Activated naive CD4-positive, alpha-beta T cell treated with anti-CD3 and anti-CD28 coated beads for 36 hours (primary cell): ENCODE measurements around the gene KRTAP4-9. TPM values are rescaled to one million over a fixed set of nuclear protein-coding genes. Genes with fewer than 3 reads are reported as not detected.
"Not testable (repeated sequence)": the region's sequence is repeated elsewhere in the genome, so short reads cannot be mapped to it uniquely, and the experiment has no call there.

Source experiments
- CTCF ChIA-PET: fragments of 350-600 bp; sonication (Branson Sonifier 250); formaldehyde crosslinking; loops from one replicate; lab custom pipeline; 2021; ENCODE audit warnings: antibody characterized with exemption; lab: Charles Lee
- DNase-seq: peaks from one replicate; pipeline ENCODE4 v3.0.0-alpha.2; 2020
- H3K27ac Mint-ChIP-seq: one replicate; pipeline ENCODE4 v1.8.0; 2021; ENCODE audit warnings: mild to moderate bottlenecking, mixed read lengths
- H3K27me3 Mint-ChIP-seq: one replicate; pipeline ENCODE4 v1.8.0; 2021; ENCODE audit warnings: low read depth, mixed read lengths
- H3K36me3 Mint-ChIP-seq: one replicate; pipeline ENCODE4 v1.8.0; 2021; ENCODE audit warnings: low read depth, mixed read lengths
- H3K4me1 Mint-ChIP-seq: one replicate; pipeline ENCODE4 v1.8.0; 2021; ENCODE audit warnings: low read depth, mixed read lengths
- H3K4me3 Mint-ChIP-seq: one replicate; pipeline ENCODE4 v1.8.0; 2021; ENCODE audit warnings: mild to moderate bottlenecking, moderate library complexity, mixed read lengths
- H3K9me3 Mint-ChIP-seq: one replicate; pipeline ENCODE4 v1.8.0; 2021; ENCODE audit warnings: mixed read lengths
- intact Hi-C: fragments of 100-400 bp; cut with micrococcal nuclease; formaldehyde crosslinking; loops from one replicate; pipeline ENCODE4 v1.15.1; 2023
- total RNA-seq, 2 experiments: library from RNA; stranded (reverse); gene quantifications; one replicate each; pipeline ENCODE4 v1.2.3, GENCODE V29; 2021

Gene KRTAP4-9
- total RNA-seq, 2 experiments from 2014 or later, result not detected

- H3K4me3 Mint-ChIP-seq, result no peak overlapping the region
- peaks cover 52% of the 10 kb centered on the region for H3K4me1 Mint-ChIP-seq
- DNase-seq, result no peak
- intact Hi-C loops, result loop anchor here (10.0 kb wide), 1 partner anchor 373 kb away; no protein-coding TSS in a partner anchor
- H3K9me3 Mint-ChIP-seq, result peaks cover 6% of the 10 kb centered on the region
- H3K36me3 Mint-ChIP-seq, result no peaks in the 10 kb centered on the region
- no peak overlapping the region for H3K27ac Mint-ChIP-seq
- CTCF ChIA-PET, result interaction anchor here (1.0 kb wide), 1 partner anchor 9 kb away, joined by 3 read pairs; no protein-coding TSS in a partner anchor
- no peaks in the 10 kb centered on the region for H3K27me3 Mint-ChIP-seq
Measured at GRCh38 chr17:41121742-41122141, 16.6 kb downstream of the KRTAP4-9 start.

- H3K36me3 Mint-ChIP-seq, H3K27ac Mint-ChIP-seq, DNase-seq, H3K9me3 Mint-ChIP-seq, H3K27me3 Mint-ChIP-seq, CTCF ChIA-PET: not testable (repeated sequence)
- intact Hi-C loops, result loop anchor here (10.0 kb wide), 1 partner anchor 371 kb away; no protein-coding TSS in a partner anchor
- Mint-ChIP-seq H3K4me1 (peaks cover 52% of the 10 kb centered on the region), H3K4me3 (peak overlapping the region; percentile 8)
Measured at GRCh38 chr17:41123292-41123990, 18.3 kb downstream of the KRTAP4-9 start.

GRCh38 chr17:41123991-41124371 is 18.8 kb downstream of the KRTAP4-9 start, which contains the start of gene KRTAP4-12:
Gene KRTAP4-12, minus strand, starts transcription at chr17:41124182. Its CDS starts 60 bp downstream, at chr17:41124122.
- Mint-ChIP-seq H3K4me3 (peak within 1 kb of the TSS; percentile 8), H3K4me1 (peaks cover 52% of the 10 kb centered on the region)
- H3K9me3 Mint-ChIP-seq, CTCF ChIA-PET, H3K36me3 Mint-ChIP-seq, DNase-seq, H3K27ac Mint-ChIP-seq, H3K27me3 Mint-ChIP-seq: not testable (repeated sequence)
- intact Hi-C loops, result loop anchor here (10.0 kb wide), 1 partner anchor 371 kb away; no protein-coding TSS in a partner anchor

GRCh38 chr17:41125064-41125463 is 19.9 kb downstream of the KRTAP4-9 start:
- Mint-ChIP-seq H3K4me3 (no peak overlapping the region), H3K27ac (no peak overlapping the region), H3K9me3 (peaks cover 6% of the 10 kb centered on the region), H3K4me1 (peaks cover 47% of the 10 kb centered on the region), H3K27me3 (no peaks in the 10 kb centered on the region), H3K36me3 (no peaks in the 10 kb centered on the region)
- intact Hi-C loops, result loop anchor here (10.0 kb wide), 1 partner anchor 370 kb away; no protein-coding TSS in a partner anchor
- CTCF ChIA-PET, result no interaction called here
- no peak for DNase-seq

DNA sequence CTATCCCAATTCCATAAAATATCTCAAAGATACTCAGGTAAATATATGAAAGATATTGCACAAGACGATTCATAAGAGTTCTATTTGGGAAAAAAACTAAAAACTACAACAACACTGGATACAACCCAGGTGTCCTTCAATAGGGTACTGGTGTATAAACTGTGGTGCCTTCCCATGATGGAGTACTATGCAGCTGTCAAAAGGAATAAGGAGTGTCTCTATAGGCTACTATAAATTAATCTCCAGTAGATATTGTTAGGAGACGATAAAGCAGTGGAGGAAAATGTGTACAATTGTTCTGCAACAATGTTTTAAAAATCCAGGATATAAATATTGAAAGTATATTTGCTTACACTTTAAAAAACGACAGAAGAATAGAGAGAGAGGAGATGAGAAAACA is 21.2 kb downstream of the KRTAP4-9 start:
- DNase-seq, result no peak
- Mint-ChIP-seq H3K4me3 (no peak overlapping the region), H3K36me3 (no peaks in the 10 kb centered on the region), H3K27me3 (no peaks in the 10 kb centered on the region), H3K27ac (no peak overlapping the region), H3K9me3 (peaks cover 6% of the 10 kb centered on the region), H3K4me1 (peaks cover 42% of the 10 kb centered on the region)
- intact Hi-C loops, result loop anchor here (10.0 kb wide), 1 partner anchor 368 kb away; no protein-coding TSS in a partner anchor
- CTCF ChIA-PET, result no interaction called here

DNA sequence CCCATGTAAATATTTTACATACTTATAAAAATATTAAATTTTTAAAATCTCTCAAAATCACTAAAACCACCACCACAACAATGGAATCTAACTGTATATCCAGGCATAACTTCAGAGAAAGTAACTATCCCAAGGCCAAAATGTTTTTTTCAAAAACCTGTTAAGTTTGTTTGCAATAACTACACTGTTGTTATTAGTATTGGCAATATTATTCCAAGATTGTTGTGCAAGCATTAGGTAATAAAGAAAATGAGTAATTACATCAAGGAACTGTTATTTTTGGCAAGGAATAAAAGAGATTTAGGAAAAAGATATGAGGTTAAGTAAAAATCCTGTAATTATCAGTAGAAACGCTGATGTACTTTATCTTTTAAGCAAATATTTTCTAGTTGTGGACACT is 22.2 kb downstream of the KRTAP4-9 start:
- intact Hi-C loops, result loop anchor here (10.0 kb wide), 1 partner anchor 367 kb away; no protein-coding TSS in a partner anchor
- no peaks in the 10 kb centered on the region for H3K36me3 Mint-ChIP-seq
- no peak for DNase-seq
- no peak overlapping the region for H3K27ac Mint-ChIP-seq
- CTCF ChIA-PET, result no interaction called here
- H3K4me3 Mint-ChIP-seq, result no peak overlapping the region
- no peaks in the 10 kb centered on the region for H3K27me3 Mint-ChIP-seq
- peaks cover 46% of the 10 kb centered on the region for H3K4me1 Mint-ChIP-seq
- H3K9me3 Mint-ChIP-seq, result peaks cover 1% of the 10 kb centered on the region

GRCh38 chr17:41131979-41132378 is 26.8 kb downstream of the KRTAP4-9 start:
- H3K36me3 Mint-ChIP-seq, result no peaks in the 10 kb centered on the region
- CTCF ChIA-PET, result no interaction called here
- no peak overlapping the region for H3K27ac Mint-ChIP-seq
- H3K9me3 Mint-ChIP-seq, result peaks cover 1% of the 10 kb centered on the region
- H3K27me3 Mint-ChIP-seq, result no peaks in the 10 kb centered on the region
- no peak for DNase-seq
- H3K4me1 Mint-ChIP-seq, result peaks cover 21% of the 10 kb centered on the region
- intact Hi-C loops, result no loop called here
- no peak overlapping the region for H3K4me3 Mint-ChIP-seq

DNA sequence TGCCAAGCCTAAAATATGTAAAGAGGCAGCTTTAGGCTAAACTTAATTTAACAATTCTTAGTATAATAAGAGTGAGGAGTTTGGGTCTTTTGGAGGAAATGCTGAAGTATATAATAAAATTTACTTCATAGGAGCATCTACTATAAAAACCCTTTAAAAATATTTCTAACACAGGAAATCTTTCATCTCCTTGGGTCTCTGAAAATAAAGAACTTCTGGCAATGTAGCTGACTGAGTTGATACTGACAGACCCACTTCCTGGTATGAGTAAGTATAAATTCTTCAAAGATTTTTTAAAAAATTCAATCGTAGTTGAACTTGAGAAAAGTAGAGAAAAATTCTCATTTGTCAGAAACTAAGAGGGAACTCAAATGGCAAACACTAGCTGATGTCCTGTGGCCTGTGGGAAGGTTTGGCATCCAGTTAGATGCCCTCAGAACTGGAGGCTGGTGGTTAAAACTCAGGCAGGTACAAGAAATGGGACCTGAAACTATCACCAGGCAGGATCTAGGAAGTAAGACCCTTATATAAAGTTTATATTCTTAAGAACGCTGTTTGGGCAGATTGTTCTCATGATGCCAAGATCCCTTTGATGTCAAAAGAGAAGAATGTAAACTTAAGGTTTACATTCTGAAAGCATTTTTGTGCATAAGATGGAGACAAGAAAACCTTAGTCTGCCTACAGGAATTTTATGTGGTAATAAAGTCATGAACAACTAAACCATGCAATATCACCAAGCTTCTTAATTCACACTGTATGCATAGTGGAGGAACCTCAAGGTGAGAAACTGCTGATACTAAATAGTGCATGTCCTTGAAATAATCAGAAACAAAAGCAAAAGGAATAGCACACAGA is 28.9 kb downstream of the KRTAP4-9 start:
- Mint-ChIP-seq H3K27me3 (no peaks in the 10 kb centered on the region), H3K4me1 (peaks cover 21% of the 10 kb centered on the region), H3K36me3 (no peaks in the 10 kb centered on the region), H3K27ac (no peak overlapping the region), H3K9me3 (peaks cover 4% of the 10 kb centered on the region), H3K4me3 (no peak overlapping the region)
- DNase-seq, result no peak
- intact Hi-C loops, result no loop called here
- CTCF ChIA-PET, result interaction anchor here (1.3 kb wide), 1 partner anchor 188 kb away, joined by 3 read pairs; no protein-coding TSS in a partner anchor

DNA sequence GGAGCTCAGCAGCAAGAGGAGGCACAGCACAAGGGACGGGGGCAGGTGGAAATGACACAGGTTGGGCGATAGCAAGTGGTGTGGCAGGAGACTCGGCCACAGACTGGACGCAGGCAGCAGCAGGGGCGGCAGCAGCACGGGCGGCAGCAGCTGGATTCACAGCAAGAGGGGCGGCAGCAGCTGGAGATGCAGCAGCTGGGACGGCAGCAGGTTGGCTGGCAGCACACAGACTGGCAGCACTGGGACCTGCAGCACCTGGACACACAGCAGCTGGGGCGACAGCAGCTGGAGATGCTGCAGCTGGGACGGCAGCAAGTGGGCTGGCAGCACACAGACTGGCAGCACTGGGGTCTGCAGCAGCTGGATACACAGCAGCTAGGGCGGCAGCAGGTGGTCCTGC is 34.7 kb downstream of the KRTAP4-9 start:
- H3K9me3 Mint-ChIP-seq, result peaks cover 23% of the 10 kb centered on the region
- H3K27ac Mint-ChIP-seq, H3K27me3 Mint-ChIP-seq, H3K36me3 Mint-ChIP-seq, H3K4me3 Mint-ChIP-seq, intact Hi-C loops, CTCF ChIA-PET, DNase-seq, H3K4me1 Mint-ChIP-seq: not testable (repeated sequence)

DNA sequence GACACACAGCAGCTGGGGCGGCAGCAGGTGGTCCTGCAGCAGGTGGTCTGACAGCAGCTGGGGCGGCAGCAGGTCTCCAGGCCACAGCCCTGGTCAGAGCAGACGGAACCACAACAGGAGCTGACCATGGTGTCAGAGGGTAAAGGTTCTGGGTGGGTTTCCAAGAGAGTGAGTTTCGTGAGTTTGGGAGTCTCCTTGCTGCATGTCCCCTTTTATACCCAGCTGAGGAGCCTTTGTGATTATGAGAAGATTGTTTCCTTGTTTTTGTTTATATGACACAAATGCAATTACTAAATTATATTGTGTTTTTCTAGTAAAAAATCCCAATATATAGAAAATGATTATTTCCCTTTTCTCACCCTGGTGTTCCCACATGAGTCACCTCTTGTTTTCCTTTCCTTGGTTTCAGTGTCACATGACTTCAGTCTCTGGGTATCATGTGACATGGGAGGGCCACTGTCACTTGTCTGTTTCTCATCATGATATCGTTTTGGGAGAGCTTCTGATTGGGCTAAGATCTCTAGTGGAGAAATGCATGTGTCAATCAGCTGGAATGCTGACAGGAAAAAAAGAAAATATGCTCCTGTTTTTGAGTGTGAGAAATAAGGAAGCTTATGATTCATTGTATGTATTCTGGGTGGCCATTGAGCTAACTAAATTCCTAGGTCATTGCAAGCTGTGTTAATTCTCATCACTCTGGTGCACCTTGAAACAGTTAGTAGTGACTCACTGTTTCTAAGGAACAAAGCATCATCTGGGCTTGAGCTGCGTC is 35.4 kb downstream of the KRTAP4-9 start, which contains the start of gene KRTAP4-6:
KRTAP4-6 (minus strand) TSS at position 185 of the 772 bp plus-strand sequence; CDS start at position 128, 57 bp downstream.
- Mint-ChIP-seq H3K36me3 (no peaks in the 10 kb centered on the region), H3K4me1 (no peaks in the 10 kb centered on the region), H3K27ac (no peak within 1 kb of the TSS), H3K27me3 (no peaks in the 10 kb centered on the region), H3K9me3 (peaks cover 23% of the 10 kb centered on the region), H3K4me3 (no peak within 1 kb of the TSS)
- CTCF ChIA-PET, result no interaction called here
- no peak for DNase-seq
- intact Hi-C loops, result no loop called here

GRCh38 chr17:41141361-41141760 is 36.2 kb downstream of the KRTAP4-9 start:
- H3K36me3 Mint-ChIP-seq, result no peaks in the 10 kb centered on the region
- CTCF ChIA-PET, result no interaction called here
- intact Hi-C loops, result no loop called here

DNA sequence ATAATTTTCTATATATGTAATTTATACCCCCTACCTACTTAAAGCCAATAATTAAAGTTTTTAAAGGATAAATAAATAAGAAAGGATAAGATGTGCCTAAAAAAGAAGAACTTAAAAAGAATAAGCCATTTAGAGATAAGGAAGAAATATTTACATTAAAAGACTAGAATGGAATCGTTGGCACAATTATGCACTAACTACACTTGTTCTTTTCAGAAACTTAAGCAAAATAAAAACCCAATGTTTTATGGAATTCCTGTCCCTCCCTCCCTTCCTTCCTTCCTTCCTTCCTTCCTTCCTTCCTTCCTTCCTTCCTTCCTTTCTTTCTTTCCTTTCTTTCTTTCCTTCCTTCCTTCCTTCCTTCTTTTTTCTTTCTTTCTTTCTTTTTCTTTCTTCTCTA is 39.7 kb downstream of the KRTAP4-9 start:
- Mint-ChIP-seq H3K9me3 (peaks cover 17% of the 10 kb centered on the region), H3K27ac (no peak overlapping the region), H3K27me3 (no peaks in the 10 kb centered on the region), H3K4me3 (no peak overlapping the region), H3K4me1 (no peaks in the 10 kb centered on the region), H3K36me3 (no peaks in the 10 kb centered on the region)
- intact Hi-C loops, result no loop called here
- CTCF ChIA-PET, result no interaction called here
- DNase-seq, result no peak

More at GRCh38 chr17:41141361-41141760, 36.2 kb downstream of the KRTAP4-9 start:
- Mint-ChIP-seq H3K4me1 (no peaks in the 10 kb centered on the region), H3K9me3 (peaks cover 23% of the 10 kb centered on the region), H3K27me3 (no peaks in the 10 kb centered on the region), H3K4me3 (no peak overlapping the region), H3K27ac (no peak overlapping the region)
- no peak for DNase-seq
